K562 (cell line): ENCODE data around the gene ERICH2. TPM values are rescaled to one million over a fixed set of nuclear protein-coding genes. Genes with fewer than 3 reads are reported as not detected.

ENCODE experiments used
- GMEB1 ChIP-seq: fragments of 250-450 bp; sonication (Bioruptor Pico); IDR thresholded peaks from 2 replicates; pipeline ENCODE4 v1.4.0; 2020; ENCODE audit warnings: mild to moderate bottlenecking
- HNRNPLL ChIP-seq: fragments of 200-400 bp; formaldehyde crosslinking; IDR thresholded peaks from 2 replicates; pipeline ENCODE4 v1.6.1; 2017; ENCODE audit warnings: low read length, low read depth, mild to moderate bottlenecking; ENCODE audit not compliant: poor library complexity, severe bottlenecking
- NR3C1 ChIP-seq: sonication (generic); formaldehyde crosslinking; IDR thresholded peaks from 2 replicates; pipeline ENCODE4 v1.8.1; 2022; ENCODE audit warnings: missing genetic modification reagents
- PHF8 ChIP-seq: fragments of 200-600 bp; sonication (generic); IDR thresholded peaks from 2 replicates; pipeline ENCODE4 v1.6.1; 2012; ENCODE audit warnings: mixed run types, mild to moderate bottlenecking, inconsistent platforms, low read length, moderate library complexity, borderline replicate concordance
- SMC3 ChIP-seq: conservative IDR thresholded peaks from 2 replicates; pipeline ENCODE4 v1.6.1; 2011; ENCODE audit warnings: low read depth, low read length, improper control_type of control experiment; ENCODE audit not compliant: insufficient read depth
- SRSF9 ChIP-seq: fragments of 200-400 bp; formaldehyde crosslinking; IDR thresholded peaks from 2 replicates; pipeline ENCODE4 v1.6.1; 2017; ENCODE audit warnings: low read depth, low read length, borderline replicate concordance
- TOE1 ChIP-seq, 2 experiments: fragments of 450-650 bp in 1 of 2; sonication (generic) in 1 of 2; formaldehyde crosslinking in 1 of 2; IDR thresholded peaks; 2 replicates each; pipeline versions ENCODE4 v1.7.1 to v1.8.0; 2016 to 2022; ENCODE audit warnings: borderline replicate concordance in 2 of 2, mild to moderate bottlenecking in 2 of 2, antibody characterized with exemption in 1 of 2, inconsistent platforms in 1 of 2, low read depth in 1 of 2, missing genetic modification reagents in 1 of 2, moderate library complexity in 1 of 2
- ZMIZ1 ChIP-seq, 2 experiments: fragments of 150-350 bp in 1 of 2; IDR thresholded peaks; 2 replicates each; pipeline ENCODE4 v1.6.1; 2012 to 2016; ENCODE audit warnings: low read depth in 2 of 2, low read length in 2 of 2, mild to moderate bottlenecking in 1 of 2, moderate library complexity in 1 of 2
- ZNF407 ChIP-seq: fragments of 450-650 bp; IDR thresholded peaks from 2 replicates; pipeline ENCODE4 v1.6.1; 2016; ENCODE audit warnings: low read depth
- ZNF830 ChIP-seq: fragments of 250-450 bp; sonication (Bioruptor Pico); IDR thresholded peaks from 2 replicates; pipeline ENCODE4 v1.5.0; 2021; ENCODE audit warnings: mild to moderate bottlenecking
- polyA plus RNA-seq, 8 experiments: library from polyadenylated mRNA; depleted of rRNA in 4 of 8; stranded (reverse) in 5 of 8; unstranded in 3 of 8; fragments of >200 nt; fragmentation: Nextera tagmentation in 2 of 8; fragmentation: Illumina TruSeq in 1 of 8; extraction: Ambion mirVana in 2 of 8; extraction: Trizol in 1 of 8; gene quantifications; 2 replicates each; pipeline versions ENCODE4 v1.2.1 to v1.2.3, GENCODE V29; 2011 to 2014; ENCODE audit warnings: inconsistent platforms in 1 of 8, missing spikeins in 1 of 8
- total RNA-seq, 7 experiments: library from RNA; depleted of rRNA in 6 of 7; stranded (reverse); fragments of >200 nt in 6 of 7; fragmentation: Illumina TruSeq in 2 of 7; extraction: Trizol in 2 of 7; gene quantifications; 2 replicates each; pipeline versions ENCODE4 v1.2.1 to v1.2.3, GENCODE V29; 2011 to 2021; ENCODE audit warnings: low replicate concordance in 1 of 7

Gene ERICH2
- total and polyA plus RNA-seq, 9 of the 15 experiments (the other 6 are each of a cell fraction or from before 2014, with no cell fraction given), result 0.85 to 2.4 (median 1.6) TPM

- no peak for TF ChIP-seq TOE1 (IDR thresholded peaks at IDR 0.05; ENCODE audit: borderline replicate concordance)
- TF ChIP-seq TOE1 (CRISPR knock-in tag; IDR thresholded peaks at IDR 0.05; ENCODE audit: borderline replicate concordance, low read depth), result 0 out of 2 replicates have a peak, but pooled peaks have one; percentile 30
- TF ChIP-seq NR3C1, result no peak; the same call in 1 of the 2 replicates
- TF ChIP-seq SRSF9, result no peak
- TF ChIP-seq HNRNPLL, result peak; percentile 83
- TF ChIP-seq GMEB1 (CRISPR knock-in tag), result 0 out of 2 replicates have a peak, but pooled peaks have one; percentile 7
- peak in 1 of 2 experiments; percentile 55; a peak in 1 of 4 replicates for TF ChIP-seq ZMIZ1 (IDR thresholded peaks at IDR 0.05; ENCODE audit: low read depth in 2 of 2, low read length in 2 of 2)
- TF ChIP-seq SMC3, result 0 out of 2 replicates have a peak, but pooled peaks have one; percentile 2
- peak; percentile 72; the same call in 1 of the 2 replicates for TF ChIP-seq PHF8
- TF ChIP-seq ZNF407, result no peak
- 0 out of 2 replicates have a peak, but pooled peaks have one; percentile 10 for TF ChIP-seq ZNF830 (CRISPR knock-in tag)
Observed at GRCh38 chr2:170770606-170771420, 635 bp downstream of the ERICH2 start (continued).
